Effector CD4-positive, alpha-beta T cell (primary cell): ENCODE data around the gene CD300E.

Experiments
- DNase-seq: peaks from one replicate; pipeline ENCODE4 v3.0.0-alpha.2; 2020

CD300E gene

DNA sequence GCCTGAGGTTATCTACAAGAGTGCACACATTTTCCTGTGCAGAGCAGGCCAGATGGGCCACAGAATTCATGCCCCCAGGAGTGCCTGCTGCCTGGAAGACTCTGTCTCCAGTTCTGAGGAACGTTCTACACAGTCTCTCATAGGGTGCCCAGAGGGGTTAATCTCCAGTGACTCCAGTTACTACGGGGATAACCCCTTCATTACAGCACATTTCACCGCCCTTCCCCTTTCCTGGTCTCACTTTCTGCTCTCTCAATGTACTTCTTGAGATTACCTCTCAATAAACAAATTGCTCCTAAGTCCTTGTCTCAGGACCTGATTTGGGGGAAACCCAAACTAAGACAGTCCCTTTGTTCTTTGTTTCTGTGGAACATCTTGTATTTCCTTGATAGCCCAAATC is 62.0 kb downstream of the CD300E start:
- DNase-seq: no peak
